GM12878 (cell line): ENCODE data around the gene CYB561A3. TPM values are rescaled to one million over a fixed set of nuclear protein-coding genes. Genes with fewer than 3 reads are reported as not detected.

Experiments
- ATAC-seq: fragments of 200-7000 bp; cut with Tn5 transposase; 3 replicates; pipeline ENCODE4 v1.9.1; 2020; ENCODE audit warnings: mild to moderate bottlenecking, moderate library complexity
- BruUV-seq: library from RNA; stranded (reverse); fragments of 400-500 nt; replicated peaks from 2 replicates; lab custom pipeline; 2021; lab: Mats Ljungman, UMichigan
- CTCF ChIA-PET: fragments of 300-600 bp; sonication (Branson Sonifier 250); formaldehyde crosslinking; extraction: SDS; loops from one replicate; lab custom pipeline; 2021; ENCODE audit warnings: inconsistent platforms; lab: Yijun Ruan, JAX
- POLR2A ChIA-PET: fragments of 350-600 bp; formaldehyde crosslinking; extraction: SDS; loops from one replicate; lab custom pipeline; 2021; ENCODE audit warnings: inconsistent platforms; lab: Charles Lee
- RAD21 ChIA-PET: fragments of 300-600 bp; sonication (Branson Sonifier 250); formaldehyde crosslinking; loops from one replicate; lab custom pipeline; 2023; ENCODE audit warnings: antibody characterized with exemption; ENCODE audit not compliant: unreplicated experiment; lab: Charles Lee
- SMC1A ChIA-PET: fragments of 300-600 bp; sonication (Branson Sonifier 250); formaldehyde crosslinking; loops from one replicate; lab custom pipeline; 2023; ENCODE audit not compliant: unreplicated experiment, uncharacterized antibody; lab: Charles Lee
- DNase-seq: peaks from one replicate; pipeline ENCODE4 v3.0.0-alpha.2; 2011; ENCODE audit warnings: low read depth, low spot score
- FAIRE-seq: peaks from 3 replicates; lab custom pipeline; 2011; peaks lifted over from hg19 to GRCh38; lab: Jason Lieb, UNC
- H2AFZ ChIP-seq: 2 replicates; pipeline ENCODE4 v1.6.0; 2011; ENCODE audit warnings: low read depth, low read length, control low read depth; ENCODE audit not compliant: control insufficient read depth
- H3K27ac ChIP-seq: 2 replicates; pipeline ENCODE4 v1.5.1; 2011; ENCODE audit warnings: control low read depth; ENCODE audit not compliant: control insufficient read depth, insufficient read depth
- H3K27me3 ChIP-seq, 2 experiments: replicated peaks in 1 of 2; 2 replicates each; pipeline versions ENCODE4 v1.6.0 to v1.6.1; 2011; ENCODE audit warnings: low read length in 1 of 2; ENCODE audit not compliant: control insufficient read depth in 2 of 2, insufficient read depth in 2 of 2
- H3K36me3 ChIP-seq, 2 experiments: 2 replicates each; pipeline ENCODE4 v1.5.1; 2011; ENCODE audit warnings: low read length in 1 of 2; ENCODE audit not compliant: control insufficient read depth in 2 of 2, insufficient read depth in 2 of 2
- H3K4me1 ChIP-seq: 2 replicates; pipeline ENCODE4 v1.6.1; 2011; ENCODE audit warnings: mild to moderate bottlenecking, low read length, moderate library complexity, mixed read lengths; ENCODE audit not compliant: control insufficient read depth, insufficient read depth
- H3K4me2 ChIP-seq: 2 replicates; pipeline ENCODE4 v1.6.0; 2011; ENCODE audit warnings: control low read depth; ENCODE audit not compliant: control insufficient read depth, insufficient read depth
- H3K4me3 ChIP-seq: fragments of 200-600 bp; sonication (generic); 2 replicates; pipeline ENCODE4 v1.5.1; 2016
- H3K79me2 ChIP-seq: 2 replicates; pipeline ENCODE4 v1.6.0; 2011; ENCODE audit warnings: low read length; ENCODE audit not compliant: control insufficient read depth, insufficient read depth
- H3K9ac ChIP-seq: 2 replicates; pipeline ENCODE4 v1.8.0; 2011; ENCODE audit warnings: low read length, control low read depth, mixed read lengths; ENCODE audit not compliant: control insufficient read depth, insufficient read depth
- H3K9me3 ChIP-seq: replicated peaks from 3 replicates; pipeline ENCODE4 v1.5.1; 2011; ENCODE audit warnings: mild to moderate bottlenecking, low read length; ENCODE audit not compliant: control insufficient read depth, insufficient read depth
- H4K20me1 ChIP-seq: 2 replicates; pipeline ENCODE4 v1.6.0; 2011; ENCODE audit not compliant: control insufficient read depth, insufficient read depth
- ATF2 ChIP-seq: IDR thresholded peaks from 2 replicates; pipeline ENCODE4 v1.6.1; 2012; ENCODE audit warnings: low read length, inconsistent platforms
- BACH1 ChIP-seq: fragments of 450-650 bp; IDR thresholded peaks from 2 replicates; pipeline ENCODE4 v1.6.1; 2017; ENCODE audit warnings: mild to moderate bottlenecking, borderline replicate concordance
- CHD1 ChIP-seq: IDR thresholded peaks from 2 replicates; pipeline ENCODE4 v1.6.1; 2012; ENCODE audit warnings: low read depth, low read length, improper control_type of control experiment
- ESRRA ChIP-seq: IDR thresholded peaks from 2 replicates; pipeline ENCODE4 v1.6.1; 2012; ENCODE audit warnings: mild to moderate bottlenecking, low read length, improper control_type of control experiment
- NR2C1 ChIP-seq: fragments of 450-650 bp; IDR thresholded peaks from 2 replicates; pipeline ENCODE4 v1.6.1; 2017; ENCODE audit warnings: antibody characterized with exemption, mild to moderate bottlenecking, moderate library complexity
- PAX5 ChIP-seq: IDR thresholded peaks from 2 replicates; pipeline ENCODE4 v1.6.1; 2011; ENCODE audit warnings: low read depth, low read length, borderline replicate concordance
- WRNIP1 ChIP-seq: IDR thresholded peaks from 2 replicates; pipeline ENCODE4 v1.6.1; 2011; ENCODE audit warnings: low read depth, low read length, improper control_type of control experiment, borderline replicate concordance
- ZNF592 ChIP-seq: fragments of 450-650 bp; IDR thresholded peaks from 2 replicates; pipeline ENCODE4 v1.6.1; 2017; ENCODE audit warnings: mild to moderate bottlenecking, moderate library complexity
- ZNF622 ChIP-seq: fragments of 450-650 bp; IDR thresholded peaks from 2 replicates; pipeline ENCODE4 v1.6.1; 2017; ENCODE audit warnings: mild to moderate bottlenecking, inconsistent platforms
- WGBS: methylation state at CpG from one replicate; pipeline ENCODE4 v1.1.6; 2016; ENCODE audit warnings: low lambda C conversion rate; ENCODE audit not compliant: insufficient replicate concordance, insufficient coverage; ENCODE audit errors: missing lambda C conversion rate; 5-methylcytosine and 5-hydroxymethylcytosine counted together
- in situ Hi-C: fragments of 300-500 bp; cut with MboI; formaldehyde crosslinking; loops from 9 replicates; pipeline ENCODE4 v1.14.3; 2018; ENCODE audit warnings: mixed read lengths
- intact Hi-C: fragments of 100-400 bp; cut with micrococcal nuclease; formaldehyde crosslinking; loops from one replicate; pipeline ENCODE4 v1.14.2; 2022; ENCODE audit not compliant: unreplicated experiment
- polyA plus RNA-seq, 11 experiments: library from polyadenylated mRNA; depleted of rRNA in 4 of 11; unstranded in 6 of 11; stranded (reverse) in 5 of 11; fragments of >200 nt; fragmentation: Nextera tagmentation in 4 of 11; fragmentation: Illumina TruSeq in 1 of 11; extraction: Ambion mirVana in 4 of 11; extraction: Trizol in 1 of 11; gene quantifications; 1 replicate in 1 of 11; 2 replicates in 10 of 11; pipeline versions ENCODE4 v1.2.1 to v1.2.3, GENCODE V29; 2011 to 2016; ENCODE audit warnings: inconsistent platforms in 2 of 11, missing spikeins in 2 of 11, low read depth in 1 of 11
- total RNA-seq, 4 experiments: library from RNA; depleted of rRNA in 3 of 4; stranded (reverse); fragments of >200 nt in 3 of 4; fragmentation: Illumina TruSeq in 1 of 4; extraction: Trizol in 1 of 4; gene quantifications; 2 replicates each; pipeline versions ENCODE4 v1.2.1 to v1.2.3, GENCODE V29; 2013 to 2021

CYB561A3 gene
- total and polyA plus RNA-seq, 10 of the 15 experiments (the other 5 are each of a cell fraction or from before 2014, with no cell fraction given), result 40.1 to 169 (median 74.4) TPM

GRCh38 chr11:61305417-61305816 lies 56.3 kb downstream of the CYB561A3 start (continued):
- TF ChIP-seq WRNIP1 (no peak), BACH1 (no peak), ZNF622 (no peak), PAX5 (no peak), ATF2 (no peak), ZNF592 (no peak)
- TF ChIP-seq, all 136 proteins: peak for 0

GRCh38 chr11:61303725-61304124 lies 58.0 kb downstream of the CYB561A3 start:
- 100% methylated on average over 9 of the region's 9 CpGs for WGBS
- no peaks in the 10 kb centered on the region for H3K9me3 ChIP-seq
- FAIRE-seq, result no peak
- ChIA-PET SMC1A (no interaction called here), POLR2A (no interaction called here), RAD21 (no interaction called here), CTCF (interaction anchor here (0.6 to 1.2 kb wide), 2 partner anchors 26 to 81 kb away, joined by 3 to 4 read pairs; no protein-coding TSS in a partner anchor)
- H3K27me3 ChIP-seq, result no peaks in the 10 kb centered on the region
- H3K4me2 ChIP-seq, result no peak overlapping the region
- no TSS peak for BruUV-seq
- H4K20me1 ChIP-seq, result no peaks in the 10 kb centered on the region
- DNase-seq, result no peak
- H3K79me2 ChIP-seq, result no peaks in the 10 kb centered on the region
- TF ChIP-seq CHD1 (no peak), NR2C1 (no peak), ESRRA (no peak)
- peaks cover 35 to 55% of the 10 kb centered on the region in 2 experiments for H3K36me3 ChIP-seq
- H2AFZ ChIP-seq, result no peak overlapping the region
- in situ Hi-C loops, result no loop called here
- H3K4me1 ChIP-seq, result peaks cover 3% of the 10 kb centered on the region
- intact Hi-C loops, result no loop called here
- no peak overlapping the region for H3K27ac ChIP-seq
- H3K9ac ChIP-seq, result no peak overlapping the region
- ATAC-seq, result no peak
- no peak overlapping the region for H3K4me3 ChIP-seq
